Embryonic facial prominence (tissue), 1 donor: Measurements from ENCODE around the gene NADK2.

Experiments
- DNase-seq: peaks from one replicate; pipeline ENCODE4 v3.0.0-alpha.2; 2016; ENCODE audit errors: extremely low spot score

The NADK2 gene

DNA sequence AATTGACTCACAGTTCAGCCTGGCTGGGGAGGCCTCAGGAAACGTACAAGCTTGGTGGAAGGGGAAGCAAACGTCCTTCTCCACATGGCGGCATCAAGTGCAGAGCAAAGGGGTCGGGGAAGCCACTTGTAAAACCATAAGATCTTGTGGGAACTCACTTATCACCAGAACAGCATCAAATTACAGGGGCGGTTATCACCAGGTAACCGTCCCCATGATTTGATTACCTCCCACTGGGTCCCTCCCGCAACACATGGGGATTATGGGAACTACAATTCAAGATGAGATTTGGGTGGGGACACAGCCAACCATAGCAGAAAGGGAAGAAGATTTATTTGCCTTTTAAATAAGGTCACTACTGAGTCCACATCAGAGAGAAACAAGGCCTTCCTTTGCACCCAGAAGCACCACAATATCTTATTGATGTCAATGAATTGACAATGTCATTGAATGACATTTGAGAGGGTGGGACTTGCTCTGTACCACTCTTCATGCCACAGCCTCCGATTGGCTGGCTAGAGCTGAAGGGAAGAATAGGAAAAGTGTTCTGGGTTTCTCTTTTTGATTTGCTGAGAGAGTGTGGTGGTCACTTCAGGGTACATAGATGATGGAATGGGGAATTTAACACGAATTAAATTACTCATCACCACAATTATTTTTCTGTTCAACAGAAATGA, 78.8 kb downstream of the NADK2 start:
- no peak for DNase-seq

DNA sequence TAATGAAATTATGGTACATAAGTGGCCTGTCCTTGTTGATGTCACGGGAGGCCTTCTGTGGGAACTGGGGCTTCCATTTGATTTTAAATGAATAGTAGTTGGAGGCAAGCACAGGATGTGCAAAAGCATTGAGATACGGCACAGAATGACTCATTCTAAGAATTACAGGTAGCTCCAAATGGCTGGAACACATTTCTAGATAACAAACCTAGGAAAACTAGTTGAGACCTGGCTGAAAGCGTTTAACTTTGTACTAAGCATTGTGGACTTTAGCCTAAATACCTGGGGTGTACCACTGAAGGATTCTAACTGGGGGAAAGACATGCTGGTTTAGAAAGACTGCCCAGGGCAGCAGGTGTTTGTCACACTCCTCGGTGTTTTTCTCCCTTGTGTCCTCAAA, 80.4 kb downstream of the NADK2 start:
- DNase-seq: no peak

DNA sequence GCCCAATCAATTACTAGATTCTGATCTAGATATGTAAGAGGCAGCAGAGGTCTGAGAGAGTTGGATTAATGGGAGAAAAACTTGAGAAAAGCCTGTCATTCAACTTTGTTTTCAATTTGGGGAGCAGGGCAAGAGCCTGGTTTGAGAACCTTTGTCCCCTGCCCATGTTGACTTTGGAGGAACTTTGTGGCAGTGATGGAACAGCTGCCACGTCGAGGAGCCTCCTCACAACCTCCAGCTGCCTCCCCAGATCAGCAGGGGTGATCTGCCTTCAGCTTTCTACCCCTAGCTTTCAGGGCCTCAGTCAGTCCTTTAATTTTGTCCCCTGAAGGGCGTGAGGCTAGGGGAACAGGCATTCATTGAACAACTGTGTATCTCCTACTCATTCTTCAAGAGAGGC, 81.1 kb downstream of the NADK2 start:
- no peak for DNase-seq

DNA sequence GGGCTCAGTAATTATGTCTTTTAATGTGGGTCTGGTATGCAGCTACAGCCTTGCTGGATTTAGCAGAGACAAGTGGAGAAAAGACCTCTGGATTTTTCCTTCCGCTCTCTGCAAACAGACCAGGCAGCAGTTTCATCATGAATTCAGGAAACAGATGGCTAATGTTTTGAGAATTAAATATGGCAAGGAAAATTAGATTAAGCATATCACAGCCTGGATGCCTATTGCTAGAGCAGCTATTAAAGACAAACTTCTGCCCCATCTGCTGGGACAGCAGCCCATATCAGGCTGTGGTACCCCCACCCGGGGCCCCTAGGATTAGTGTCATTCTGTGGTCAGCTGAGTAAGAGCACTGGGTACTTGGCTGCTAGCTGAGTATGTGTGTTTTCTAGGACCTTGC, 83.6 kb downstream of the NADK2 start:
- no peak for DNase-seq

DNA sequence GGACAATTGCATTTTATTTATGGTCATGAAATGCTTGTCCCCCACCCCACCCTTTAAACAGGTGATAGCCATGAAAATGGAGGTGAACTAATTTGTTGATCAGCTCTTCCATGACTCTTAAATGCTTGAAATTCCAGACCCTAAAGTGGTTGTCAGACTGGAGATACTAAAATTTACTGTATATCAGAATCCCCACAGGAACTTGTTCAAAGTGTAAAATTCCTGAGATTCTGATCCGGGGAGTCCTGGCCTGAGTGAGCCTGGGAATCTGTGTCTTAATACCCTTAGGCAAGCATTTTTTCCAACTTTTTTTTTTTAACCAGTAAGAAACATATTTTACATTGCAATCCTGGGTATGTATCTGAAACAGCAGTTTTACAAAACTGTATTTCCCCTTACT, 85.1 kb downstream of the NADK2 start:
- DNase-seq: no peak

DNA sequence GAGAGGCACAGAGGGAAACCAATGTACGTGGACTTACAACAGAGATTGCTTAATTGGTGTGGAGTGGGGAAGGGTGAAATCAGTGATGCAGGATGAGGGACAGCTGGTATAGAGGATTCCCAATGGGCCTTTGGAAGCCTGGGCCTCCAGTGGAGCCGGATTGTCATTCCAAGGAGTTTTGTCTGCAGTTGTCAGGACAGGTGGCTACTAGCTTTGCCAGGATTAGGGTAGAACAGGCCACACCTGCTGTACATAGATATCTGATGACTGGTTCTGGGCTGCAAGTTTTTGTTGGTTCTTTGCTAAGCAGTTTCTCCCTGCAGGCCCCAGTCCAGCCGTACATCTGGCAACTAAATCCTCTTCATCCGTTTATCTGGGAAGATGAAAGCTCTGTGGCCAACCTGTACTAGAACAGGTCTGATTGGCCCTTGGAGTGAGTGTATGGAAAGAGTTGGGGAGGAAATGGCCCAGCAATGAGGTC, 85.6 kb downstream of the NADK2 start:
- DNase-seq: no peak

DNA sequence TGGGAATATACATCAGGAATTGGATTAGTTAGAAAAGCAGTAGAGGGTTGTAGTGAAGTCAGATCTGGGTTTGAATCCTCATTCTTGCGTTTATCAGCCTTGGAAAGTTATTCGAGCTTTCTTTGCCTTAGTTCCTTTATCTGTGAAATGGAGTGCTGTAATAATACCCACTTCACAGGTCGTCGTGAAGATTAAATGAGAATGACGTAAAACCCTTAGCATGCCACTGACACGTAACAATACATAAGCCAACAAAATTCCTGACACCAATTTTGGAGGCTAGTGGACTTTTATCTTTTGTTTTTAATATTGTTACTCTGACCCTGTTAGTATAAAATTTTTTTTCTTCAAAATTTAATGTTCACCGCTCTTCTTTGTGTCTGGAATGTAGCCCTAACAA, 86.4 kb downstream of the NADK2 start:
- DNase-seq: no peak

DNA sequence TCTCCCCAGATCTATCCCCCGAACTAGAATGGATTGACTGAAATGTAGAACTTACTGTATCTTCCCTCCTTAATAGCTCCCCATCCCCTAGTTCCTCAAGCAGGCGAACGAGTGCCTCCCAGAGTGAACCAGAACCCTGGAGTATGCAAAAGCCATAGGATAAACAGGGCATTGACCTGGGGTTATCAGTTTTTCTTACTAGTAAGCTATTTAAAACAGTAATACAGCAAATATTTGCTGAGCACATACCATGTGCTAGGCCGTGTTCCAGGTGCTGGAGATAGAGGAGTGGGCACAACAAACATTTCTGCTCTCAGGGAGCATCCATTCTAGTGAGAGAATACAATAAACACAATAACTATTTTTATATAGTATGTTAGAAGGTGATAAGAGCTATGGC, 88.0 kb downstream of the NADK2 start:
- DNase-seq: no peak

DNA sequence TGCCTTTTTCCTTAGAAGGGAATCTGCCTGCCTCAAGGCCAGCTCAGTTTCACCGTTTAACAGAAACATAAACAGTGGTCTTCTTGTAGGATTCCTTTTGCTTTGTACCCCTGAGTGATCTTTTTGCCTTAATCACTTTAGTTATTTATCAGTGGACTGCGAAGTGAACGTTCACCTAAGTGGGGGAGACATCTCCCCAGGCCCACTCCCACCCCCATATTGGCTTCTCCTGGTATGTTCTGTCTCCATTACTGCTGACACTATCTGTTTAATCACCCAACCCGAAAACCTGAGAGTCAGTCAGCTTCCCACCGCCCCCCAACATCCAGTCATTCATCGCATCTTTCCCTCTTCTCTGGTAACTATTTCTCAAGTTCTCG, 88.4 kb downstream of the NADK2 start:
- DNase-seq: no peak

DNA sequence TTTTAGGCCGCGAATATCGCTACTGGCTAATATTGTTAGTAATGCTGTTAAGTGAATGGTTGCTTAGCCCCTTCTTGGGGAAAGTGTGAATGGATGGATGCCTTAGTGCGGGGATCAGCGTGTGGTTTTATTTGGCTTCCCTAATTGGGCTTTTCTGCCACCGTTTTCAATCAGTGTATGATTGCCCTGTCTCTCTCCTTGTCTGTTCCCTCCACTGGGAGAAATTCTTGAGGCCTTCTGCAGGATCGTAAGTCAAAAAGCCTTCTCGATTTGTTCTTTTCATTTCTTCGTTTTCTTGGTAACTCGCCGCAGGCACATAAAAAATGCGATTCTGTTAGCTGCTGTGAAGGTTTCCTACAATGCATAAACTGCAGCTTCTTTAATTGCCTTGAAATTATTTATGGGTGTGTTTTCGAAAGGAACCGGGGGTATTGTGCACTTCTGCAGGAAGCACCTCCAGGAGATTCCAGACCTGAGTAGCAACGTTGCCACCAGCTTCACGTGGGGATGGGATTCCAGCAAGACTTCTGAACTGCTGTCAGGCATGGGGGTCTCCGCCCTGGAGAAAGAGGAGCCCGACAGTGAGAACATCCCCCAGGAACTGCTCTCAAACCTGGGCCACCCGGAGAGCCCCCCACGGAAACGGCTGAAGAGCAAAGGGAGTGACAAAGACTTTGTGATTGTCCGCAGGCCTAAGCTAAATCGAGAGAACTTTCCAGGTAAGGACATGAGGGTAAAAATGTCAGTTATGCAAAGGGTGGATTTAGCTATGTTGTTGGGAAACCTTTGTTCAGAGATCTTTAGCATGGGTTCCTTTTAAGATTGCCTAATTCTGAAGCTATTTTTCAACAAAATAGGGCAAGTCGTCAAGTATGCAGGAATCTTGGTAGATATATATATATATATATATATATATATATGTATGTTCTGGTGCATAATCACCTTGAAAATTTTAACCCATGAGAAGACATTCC, 89.1 kb downstream of the NADK2 start:
- no peak for DNase-seq

DNA sequence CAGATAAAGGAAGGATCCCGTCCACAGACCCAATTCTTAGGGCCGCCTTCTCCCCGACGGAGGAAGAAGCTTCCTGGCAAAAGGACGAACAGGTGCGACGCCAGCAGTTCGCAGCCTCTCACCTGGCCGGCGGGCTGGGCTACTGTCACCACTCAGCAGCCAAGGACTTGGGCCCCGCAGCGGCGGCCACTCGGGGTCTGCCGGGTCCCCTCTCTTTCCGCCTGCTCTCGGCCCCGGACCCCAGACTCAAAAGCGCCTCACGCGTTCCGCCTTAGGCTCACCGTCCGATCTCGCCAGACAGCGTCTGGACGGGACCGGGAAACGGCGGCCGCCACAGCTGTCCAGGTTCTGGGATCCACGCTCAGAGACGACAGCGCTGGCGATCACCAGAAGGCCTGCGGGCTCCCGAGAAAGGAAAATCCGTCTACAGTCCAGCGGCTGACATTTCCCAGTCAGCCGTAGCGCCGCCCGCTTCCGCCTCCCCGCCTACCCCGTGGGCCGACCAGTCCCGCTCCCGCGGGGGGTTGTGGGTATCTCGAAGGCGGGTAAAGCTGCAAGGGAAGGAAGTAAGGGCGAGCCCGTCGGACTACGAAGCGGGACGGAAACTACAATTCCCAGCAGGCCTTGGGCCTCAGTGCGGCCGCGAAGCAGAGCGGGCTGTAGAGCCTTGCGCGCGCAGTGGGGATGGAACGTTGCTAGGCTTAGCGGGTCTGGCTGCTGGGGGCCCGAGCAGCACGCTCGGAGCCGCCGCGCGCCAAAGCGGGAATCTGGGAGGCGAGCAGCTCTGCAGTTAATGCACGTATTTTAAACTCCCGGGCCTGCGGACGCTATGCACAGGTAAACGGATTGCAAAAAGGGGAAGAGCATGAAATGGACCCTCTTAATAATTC, 90.0 kb downstream of the NADK2 start, which contains the start of the genes LMBRD2 and SKP2:
TSS of gene LMBRD2 (minus strand) at position 454 of the 890 bp plus-strand sequence. CDS start 8,538 bp downstream, outside the sequence.
TSS of gene SKP2 (plus strand) at position 678 of the 890 bp plus-strand sequence. CDS start at position 830, 152 bp downstream.
- peak; percentile 98 for DNase-seq

DNA sequence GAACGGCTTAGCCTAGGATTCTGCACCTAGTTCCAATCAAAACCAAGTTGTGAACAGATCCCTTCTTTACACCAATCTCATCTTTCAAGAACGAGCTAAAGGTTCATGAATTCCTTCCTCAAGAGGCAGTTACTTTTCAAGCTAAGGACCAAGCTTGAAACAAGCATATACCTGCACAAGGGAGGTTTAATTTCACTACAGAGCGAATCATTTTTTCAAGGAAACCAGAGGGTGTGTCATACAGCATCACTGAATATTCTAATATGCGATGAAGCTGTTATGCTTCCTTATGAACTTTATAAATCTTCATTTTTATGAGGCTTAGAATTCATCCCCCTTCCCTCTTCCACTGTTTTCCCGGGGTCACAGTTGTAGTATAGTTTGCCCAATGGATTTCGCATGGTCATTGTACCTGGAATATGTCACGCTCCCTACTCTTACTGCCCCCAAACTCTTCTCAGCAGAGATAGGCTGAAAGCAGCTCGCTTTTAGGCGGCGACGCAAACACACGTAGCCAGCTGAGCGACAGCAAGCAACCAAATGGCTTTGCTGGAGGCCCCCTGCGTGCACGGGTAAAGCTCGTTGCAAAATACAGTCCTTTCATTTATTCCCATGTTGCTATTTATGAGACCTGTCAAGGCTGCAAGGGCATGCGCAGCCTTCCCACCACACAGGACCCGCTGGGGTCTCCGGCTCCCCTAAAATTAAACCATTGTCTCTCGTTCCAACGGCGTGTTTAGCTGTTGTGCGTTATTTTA, 90.9 kb downstream of the NADK2 start:
- no peak for DNase-seq

DNA sequence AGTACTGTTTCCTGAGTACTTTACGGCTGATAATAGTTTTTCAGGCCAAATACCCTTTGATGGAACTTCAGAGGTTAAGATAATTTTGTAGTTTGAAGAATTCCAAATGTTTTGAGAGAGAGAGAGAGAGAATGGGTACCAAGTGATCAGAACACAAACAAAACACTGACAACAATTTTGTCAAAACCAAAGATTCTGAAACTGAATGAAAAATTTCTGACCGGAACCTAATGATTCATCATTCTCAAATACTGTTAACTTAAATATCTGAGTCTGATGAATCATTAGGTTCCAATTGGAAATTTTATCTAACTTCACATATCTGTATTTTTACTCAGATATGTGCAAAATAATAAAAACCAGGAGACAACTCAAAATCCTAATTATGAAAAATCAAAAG, 94.0 kb downstream of the NADK2 start:
- no peak for DNase-seq

DNA sequence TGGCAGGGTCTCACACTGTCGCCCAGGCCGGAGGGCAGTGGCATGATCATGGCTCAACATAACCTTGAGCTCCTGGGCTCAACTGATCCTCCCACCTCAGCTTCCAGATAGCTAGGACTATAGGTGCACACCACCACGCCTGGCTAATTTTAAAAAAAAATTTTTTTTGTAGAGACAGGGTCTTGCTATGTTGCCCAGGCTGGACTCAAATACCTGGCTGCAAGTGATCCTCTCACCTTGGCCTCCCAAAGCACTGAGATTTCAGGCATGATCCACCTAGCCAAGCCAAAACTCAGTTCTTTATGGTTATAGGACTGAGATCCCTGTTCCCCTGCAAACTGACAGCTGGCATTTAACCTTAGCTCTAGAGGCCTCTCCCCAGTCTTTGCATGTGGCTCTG, 95.3 kb downstream of the NADK2 start:
- DNase-seq: no peak

DNA sequence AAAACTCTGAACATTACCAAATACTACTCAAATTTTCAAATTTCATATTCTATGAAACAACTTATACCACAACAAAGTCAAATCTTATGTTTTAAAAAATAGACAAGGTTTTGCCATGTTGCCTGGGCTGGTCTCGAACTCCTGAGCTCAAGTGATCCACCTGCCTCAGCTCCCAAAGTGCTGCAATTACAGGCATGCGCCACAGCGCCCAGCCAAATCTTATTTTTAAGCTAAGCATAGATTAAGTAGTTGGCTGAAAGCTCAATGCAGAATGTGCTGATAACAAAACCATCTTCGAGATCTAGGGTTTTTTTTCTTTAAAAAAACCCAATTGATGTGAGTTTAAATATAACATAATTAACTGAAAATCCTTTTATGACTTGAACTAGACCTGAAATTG, 96.4 kb downstream of the NADK2 start:
- DNase-seq: no peak
